GM18868 (cell line): ENCODE data around the gene SDCCAG8.

Source experiments
- ATAC-seq: cut with Tn5 transposase; IDR thresholded peaks from one replicate; pipeline ENCODE4 v1.9.1; 2021; ENCODE audit warnings: mild to moderate bottlenecking, moderate library complexity; ENCODE audit not compliant: unreplicated experiment

Gene SDCCAG8

DNA sequence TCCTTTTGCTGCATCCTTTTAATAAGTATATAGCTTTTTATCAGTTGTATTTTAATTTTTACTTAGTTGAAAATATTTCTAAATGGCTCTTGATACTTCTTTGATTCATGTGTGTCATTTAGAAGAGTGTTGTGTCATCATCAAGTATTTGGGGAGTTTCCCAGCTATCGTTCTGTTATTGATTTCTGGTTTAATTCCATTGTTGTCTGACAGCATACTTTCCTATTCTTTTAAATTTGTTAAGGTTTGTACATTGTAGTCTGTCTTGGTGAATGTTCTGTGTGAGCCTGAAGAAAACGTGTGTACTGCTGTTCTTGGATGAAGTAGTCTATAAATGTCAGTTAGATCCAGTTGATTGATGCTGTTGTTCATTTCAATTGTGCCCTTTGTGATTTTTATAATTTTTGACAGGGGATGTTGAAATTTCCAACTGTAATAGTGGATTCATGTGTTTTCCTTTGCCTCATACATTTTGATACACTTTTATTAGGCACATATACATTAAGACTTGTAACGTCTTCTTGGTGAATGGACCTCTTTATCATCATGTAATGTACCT is 24.8 kb downstream of the SDCCAG8 start:
- ATAC-seq: no peak

DNA sequence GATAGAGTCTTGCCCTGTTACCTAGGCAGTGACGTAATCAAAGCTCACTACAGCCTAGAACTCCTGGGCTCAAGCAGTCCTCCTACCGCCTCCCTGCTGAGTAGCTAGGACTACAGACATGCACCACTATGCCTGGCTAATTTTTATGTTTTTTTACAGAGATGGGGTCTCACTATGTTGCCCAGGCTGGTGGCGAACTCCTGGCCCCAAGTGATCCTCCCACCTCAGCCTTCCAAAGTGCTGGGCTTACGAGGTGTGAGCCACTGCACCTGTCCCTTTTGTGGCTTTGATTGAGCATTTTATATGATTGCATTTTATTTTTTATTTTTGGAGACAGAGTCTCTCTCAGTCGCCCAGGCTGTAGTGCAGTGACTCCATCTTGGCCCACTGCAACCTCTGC is 25.8 kb downstream of the SDCCAG8 start:
- no peak for ATAC-seq

- ATAC-seq: no peak
These were observed 30.7 kb downstream of the SDCCAG8 start for GRCh38 chr1:243286409-243287122.

DNA sequence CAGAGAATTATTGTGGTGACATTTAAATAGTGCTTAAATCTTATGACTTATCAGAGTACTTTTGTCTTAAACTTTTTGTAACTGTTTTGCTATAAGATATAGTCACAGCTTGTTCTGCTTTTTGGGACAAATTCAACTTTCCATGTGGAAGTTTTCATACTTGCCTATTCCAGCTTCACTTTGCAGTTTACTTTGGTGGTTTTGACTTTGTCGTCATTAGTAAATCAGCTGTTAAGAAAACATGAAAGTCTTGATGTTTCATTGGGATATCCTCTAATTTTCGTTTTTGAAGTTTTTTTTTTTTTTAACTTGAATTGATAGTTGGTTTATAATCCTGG is 31.3 kb downstream of the SDCCAG8 start:
- no peak for ATAC-seq

DNA sequence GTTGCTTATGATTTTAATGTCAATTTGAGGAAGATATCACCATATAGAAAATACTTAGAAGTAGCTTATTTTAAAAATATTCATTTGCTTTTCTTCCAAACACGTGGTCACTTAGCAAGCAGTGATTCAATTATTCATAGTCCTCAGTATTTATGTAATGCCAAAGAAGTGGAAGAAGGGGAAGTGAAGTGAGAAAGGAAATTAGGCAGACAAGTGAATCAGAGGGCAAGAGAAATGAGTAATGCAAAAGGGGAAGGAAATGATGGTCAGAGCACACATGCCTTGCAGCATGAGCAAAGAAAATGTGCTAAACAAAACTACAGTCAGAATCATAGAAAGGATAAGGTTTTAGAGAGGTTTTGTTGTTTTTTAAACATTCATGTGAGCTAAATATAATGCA is 31.8 kb downstream of the SDCCAG8 start:
- peak; percentile 96 for ATAC-seq

GRCh38 chr1:243288062-243288461 is 32.2 kb downstream of the SDCCAG8 start:
- no peak for ATAC-seq

DNA sequence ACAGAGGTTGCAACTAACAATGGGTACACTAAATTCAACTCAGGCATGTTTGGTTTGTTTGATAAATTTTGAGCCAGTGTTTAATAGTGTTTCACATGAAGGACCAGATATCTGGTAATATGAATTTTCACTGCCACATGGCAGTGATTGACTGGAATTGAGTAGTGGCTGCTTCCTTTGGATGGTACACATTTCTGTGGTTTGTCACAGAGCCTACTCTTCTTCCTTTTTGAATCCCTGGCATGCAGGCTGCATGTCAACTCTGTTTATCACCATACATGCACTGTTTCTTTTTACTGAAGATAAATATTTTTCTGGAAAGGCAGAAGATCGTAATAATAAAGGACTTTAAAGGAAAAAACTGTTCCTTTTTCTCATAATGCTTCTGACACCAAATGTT is 35.5 kb downstream of the SDCCAG8 start:
- ATAC-seq: no peak

- ATAC-seq: no peak
These were observed 36.3 kb downstream of the SDCCAG8 start for GRCh38 chr1:243292117-243292516.

DNA sequence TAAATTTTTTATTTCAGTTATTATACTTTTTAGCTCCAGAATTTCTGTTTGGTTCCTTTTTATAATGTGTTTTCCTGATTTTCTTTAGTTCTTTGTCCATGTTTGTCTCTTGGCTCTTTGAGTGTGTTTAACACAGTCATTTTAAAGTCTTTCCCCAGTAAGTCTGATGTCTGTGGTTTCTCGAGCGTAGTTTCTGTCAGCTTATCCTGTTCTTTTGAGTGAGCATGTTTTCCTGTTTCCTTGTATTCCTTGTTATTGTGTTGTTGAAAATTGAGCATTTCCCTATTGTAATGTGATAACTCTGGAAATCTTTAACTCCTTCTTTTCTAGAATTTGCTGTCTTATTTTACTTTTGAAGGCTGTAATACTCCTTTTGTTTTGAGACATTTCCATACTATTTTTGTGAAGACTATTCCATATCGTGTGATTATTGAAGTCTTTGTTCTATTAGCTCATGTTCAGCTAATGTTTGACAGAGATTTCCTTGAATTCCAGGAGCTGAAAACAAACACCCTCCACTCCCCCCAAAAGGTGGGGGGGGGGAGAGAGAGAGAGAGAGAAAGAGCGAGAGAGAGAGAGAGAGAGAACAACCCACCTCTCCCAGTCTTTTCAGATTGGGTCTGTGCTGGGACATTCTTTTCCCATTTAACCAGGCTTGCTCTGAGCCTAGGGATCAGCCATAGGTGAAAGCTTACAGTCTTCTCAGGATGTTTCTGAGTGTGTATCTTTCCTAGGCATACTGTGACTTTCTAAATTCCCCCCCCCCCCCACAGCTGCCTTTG is 38.3 kb downstream of the SDCCAG8 start:
- ATAC-seq: no peak

DNA sequence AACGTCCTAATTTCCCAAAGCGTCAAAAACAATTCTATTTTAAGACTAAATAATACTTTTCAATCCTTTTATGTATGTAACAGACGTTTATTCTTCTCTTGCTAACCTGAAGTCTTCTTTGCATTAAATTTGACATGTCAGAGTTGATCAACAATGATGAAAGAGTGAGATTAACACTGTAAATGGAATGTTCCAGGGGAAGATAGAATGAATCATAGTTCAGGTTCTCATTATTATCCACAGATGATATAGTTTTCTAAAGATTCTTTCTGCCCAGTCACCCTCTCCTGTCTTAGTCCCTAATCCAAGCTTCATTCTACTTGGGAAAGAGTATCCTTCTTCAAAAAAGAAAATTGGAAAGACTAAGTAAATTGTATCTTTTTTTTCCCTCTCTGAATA is 38.9 kb downstream of the SDCCAG8 start:
- no peak for ATAC-seq

DNA sequence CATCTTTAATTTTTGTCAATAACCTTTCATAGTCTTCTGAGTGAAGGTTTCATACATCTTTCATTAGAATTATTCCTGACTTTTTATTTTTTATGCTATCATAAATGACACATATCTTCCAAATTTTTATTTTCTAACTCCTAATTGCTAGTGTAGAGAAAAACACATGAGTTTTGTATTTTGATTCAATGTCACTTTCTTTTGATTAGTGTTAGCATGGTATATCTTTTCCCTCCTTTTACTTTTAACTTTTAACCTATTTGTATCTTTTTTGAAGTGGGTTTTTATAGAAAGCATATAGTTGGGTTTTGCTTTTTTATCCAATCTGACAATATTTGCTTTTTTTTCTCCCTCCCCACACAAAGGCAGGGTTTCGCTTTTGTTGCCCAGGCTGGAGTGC is 43.2 kb downstream of the SDCCAG8 start:
- ATAC-seq: no peak

DNA sequence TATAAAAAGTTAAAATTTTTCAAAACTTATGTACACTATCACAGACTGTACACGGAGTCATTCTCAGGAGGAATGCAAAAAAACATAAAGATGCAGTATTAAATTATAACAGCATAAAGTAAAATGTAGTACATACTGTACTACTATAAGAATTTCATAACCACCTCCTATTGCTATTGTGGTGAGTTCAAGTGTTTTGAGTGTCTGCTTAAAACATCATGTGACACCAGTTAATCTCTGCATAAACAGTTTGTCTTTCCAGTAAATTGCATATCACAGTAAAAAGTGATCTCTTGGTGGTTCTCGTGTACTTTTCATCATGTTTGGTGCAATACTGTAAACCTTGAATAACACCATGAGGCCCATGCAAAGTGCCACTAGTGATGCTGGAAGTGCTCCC is 45.2 kb downstream of the SDCCAG8 start:
- ATAC-seq: no peak

DNA sequence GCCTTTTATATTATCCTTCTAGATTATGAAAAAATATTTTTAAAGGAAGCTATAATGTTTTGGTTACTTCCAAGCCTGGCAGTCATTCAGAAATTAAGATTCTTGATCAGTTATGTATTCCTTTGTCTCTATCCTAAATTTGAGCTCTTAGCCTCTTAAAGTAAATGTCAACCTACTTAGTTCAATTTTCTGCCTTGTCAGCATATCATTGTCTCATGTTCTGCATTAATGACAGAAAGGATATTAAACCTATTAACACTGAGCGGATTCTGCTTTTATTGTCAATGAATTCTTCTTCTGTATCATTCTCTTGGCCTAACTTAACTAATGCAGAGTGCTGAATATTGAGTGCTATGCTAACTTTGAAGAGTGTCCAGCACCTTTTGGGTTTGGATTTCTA is 56.0 kb downstream of the SDCCAG8 start:
- ATAC-seq: no peak

DNA sequence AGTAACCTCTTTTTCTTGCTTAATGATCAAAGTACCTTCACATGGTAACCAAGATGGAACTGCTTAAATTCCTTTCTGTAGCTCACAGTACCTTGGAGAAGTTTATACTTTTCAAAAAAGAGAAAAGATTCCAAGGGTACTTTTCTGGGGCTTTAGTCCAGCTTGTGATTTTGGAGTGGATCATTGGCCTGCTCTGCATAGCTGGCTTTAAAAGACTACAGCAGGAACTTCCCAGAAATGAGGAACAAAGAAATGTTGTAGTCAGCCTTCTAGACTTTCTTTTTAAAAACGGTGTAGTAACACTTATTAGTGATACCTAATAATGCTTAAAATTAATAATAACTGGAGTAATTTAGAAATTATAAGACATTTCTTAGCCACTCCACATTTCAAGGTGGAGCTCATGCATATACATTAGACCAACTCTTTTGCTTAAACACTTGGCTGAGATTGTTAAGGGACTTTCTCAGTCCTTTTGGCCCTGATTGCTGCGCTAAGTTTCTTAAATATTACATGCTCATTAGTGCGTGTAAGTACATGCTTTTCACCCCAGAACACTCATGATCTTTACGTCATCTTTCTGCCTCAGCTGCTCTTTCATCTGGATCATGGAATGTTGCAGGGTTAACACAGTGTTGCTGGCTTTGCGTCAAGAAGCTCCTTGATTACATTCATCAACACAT is 57.3 kb downstream of the SDCCAG8 start:
- peak; percentile 35 for ATAC-seq

DNA sequence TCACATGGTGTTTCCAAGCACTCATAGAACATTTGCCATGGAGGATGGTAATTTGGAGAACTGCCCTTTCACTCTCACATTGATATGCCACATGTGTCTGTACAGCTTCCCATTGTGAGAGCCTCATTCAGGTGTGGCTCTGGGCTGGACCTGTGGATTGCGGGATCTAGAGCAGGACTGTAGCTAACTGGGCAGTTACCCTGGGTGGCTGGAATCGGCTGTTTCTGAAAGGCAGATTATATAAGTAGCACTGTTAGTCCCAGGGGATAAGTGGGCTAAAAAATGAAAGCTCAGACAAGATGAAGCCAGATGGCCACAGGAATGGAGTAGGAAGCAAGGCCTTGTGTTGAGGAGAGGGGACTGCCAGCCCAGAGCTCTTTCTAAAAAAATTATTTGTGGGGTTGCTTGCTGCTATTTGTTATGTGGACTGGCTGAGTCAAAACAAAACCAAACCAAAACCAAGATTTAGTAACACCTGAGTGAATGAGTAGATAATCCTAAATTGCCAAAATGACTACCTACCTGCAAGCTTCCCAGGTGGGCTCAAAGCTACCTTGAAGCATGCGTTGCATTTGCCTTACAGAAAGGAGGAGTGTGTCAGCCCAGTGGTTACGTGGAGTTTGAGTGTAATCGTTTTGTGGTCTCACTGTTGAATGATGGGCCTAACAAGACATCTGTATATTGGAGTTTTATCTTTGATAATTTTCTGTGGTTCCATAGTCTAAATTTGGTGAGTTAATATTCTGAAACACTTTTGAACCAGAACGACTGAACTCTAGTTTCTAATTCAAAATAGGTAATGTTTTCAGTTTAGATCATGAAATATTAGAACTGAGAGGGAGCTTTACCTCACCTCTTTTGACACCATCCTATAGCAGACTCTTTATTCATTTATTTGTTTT is 58.0 kb downstream of the SDCCAG8 start:
- peak; percentile 77 for ATAC-seq

DNA sequence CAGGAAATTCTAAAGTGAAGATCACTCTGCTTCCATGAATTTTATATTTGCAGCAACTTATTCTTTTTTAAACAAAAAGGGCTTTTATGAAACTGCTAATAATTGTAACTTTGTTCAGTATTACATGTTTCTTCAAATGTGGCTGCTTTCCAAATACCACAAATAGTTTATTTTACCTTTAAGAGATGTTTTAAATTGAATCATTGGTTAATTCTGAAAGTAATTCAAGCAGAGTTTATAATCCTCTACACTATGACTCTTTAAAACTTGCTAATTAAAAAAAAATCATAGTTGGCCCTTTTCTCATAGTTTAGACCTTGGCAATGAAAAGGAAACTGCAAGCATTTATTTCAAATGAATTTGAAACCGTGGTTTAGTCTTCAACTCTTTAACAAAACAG is 59.6 kb downstream of the SDCCAG8 start:
- ATAC-seq: no peak

DNA sequence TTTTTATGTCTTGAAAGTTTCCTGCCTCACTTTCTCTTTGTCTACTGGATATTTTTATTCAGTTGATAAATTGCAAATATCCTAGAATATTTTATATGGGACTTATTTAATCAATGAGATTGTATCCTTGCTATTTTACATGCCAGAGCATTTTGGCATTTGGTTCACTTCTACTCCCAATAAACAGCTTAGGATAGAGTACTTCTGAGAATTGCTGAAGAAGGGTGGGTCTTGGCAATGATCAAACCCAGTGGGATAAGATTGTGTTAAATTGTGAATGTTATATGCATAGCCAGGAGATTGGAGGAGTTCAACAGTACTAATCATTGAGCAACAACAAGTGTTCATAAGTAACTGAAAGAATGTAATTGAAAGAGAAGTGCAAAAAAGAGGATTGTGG is 60.1 kb downstream of the SDCCAG8 start:
- ATAC-seq: no peak

DNA sequence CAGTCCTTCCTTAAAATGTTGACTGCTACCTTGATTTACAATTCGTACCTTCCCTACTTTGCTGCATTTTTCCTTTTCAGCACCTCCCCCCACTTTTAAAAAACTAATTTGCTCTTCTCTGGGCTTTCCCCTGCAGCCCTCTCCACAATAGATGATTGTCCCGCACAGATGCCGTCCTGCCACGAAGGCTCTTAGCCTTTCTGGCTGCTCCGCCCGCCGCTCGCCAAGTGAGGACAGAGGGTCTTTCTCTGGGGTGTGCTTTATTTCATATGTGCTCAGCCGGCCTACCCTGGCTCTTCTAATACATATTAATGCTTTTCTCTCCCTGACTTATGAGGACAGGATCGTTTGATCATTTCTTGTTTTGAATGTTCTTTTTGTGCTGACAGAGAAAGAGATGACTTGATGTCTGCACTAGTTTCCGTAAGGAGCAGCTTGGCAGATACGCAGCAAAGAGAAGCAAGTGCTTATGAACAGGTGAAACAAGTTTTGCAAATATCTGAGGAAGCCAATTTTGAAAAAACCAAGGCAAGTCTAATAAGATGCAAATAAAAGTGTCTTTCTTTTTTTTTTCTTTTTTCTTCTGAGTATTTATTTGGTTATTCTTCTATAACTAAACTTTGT is 60.6 kb downstream of the SDCCAG8 start:
- no peak for ATAC-seq

DNA sequence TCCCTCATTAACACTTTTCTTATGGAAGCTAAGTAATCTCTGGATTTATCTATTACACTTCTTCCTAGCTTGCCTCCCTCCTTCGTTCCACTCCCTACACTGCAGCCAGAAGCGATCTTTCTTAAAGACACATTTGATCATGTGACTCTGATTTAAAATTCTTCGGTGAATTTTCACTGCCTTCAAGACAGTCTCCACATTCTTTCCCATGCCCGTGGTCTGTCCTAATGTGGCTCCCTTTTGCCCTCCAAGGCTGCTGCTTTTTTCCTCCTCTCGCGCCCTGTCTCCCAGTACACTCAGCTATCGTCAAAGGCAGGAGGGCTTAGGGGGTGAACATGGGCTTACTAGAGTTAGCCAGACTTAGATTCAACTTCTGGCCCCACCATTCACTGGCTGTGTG is 64.4 kb downstream of the SDCCAG8 start:
- ATAC-seq: no peak

GRCh38 chr1:243322326-243322725 is 66.5 kb downstream of the SDCCAG8 start:
- no peak for ATAC-seq
